ENCODE measurements around the gene ADH7.

- TF ChIP-seq, protein P1, sequence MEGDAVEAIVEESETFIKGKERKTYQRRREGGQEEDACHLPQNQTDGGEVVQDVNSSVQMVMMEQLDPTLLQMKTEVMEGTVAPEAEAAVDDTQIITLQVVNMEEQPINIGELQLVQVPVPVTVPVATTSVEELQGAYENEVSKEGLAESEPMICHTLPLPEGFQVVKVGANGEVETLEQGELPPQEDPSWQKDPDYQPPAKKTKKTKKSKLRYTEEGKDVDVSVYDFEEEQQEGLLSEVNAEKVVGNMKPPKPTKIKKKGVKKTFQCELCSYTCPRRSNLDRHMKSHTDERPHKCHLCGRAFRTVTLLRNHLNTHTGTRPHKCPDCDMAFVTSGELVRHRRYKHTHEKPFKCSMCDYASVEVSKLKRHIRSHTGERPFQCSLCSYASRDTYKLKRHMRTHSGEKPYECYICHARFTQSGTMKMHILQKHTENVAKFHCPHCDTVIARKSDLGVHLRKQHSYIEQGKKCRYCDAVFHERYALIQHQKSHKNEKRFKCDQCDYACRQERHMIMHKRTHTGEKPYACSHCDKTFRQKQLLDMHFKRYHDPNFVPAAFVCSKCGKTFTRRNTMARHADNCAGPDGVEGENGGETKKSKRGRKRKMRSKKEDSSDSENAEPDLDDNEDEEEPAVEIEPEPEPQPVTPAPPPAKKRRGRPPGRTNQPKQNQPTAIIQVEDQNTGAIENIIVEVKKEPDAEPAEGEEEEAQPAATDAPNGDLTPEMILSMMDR (IDR thresholded peaks at IDR 0.05; ENCODE audit: low read length): no peak
- no peak for TF ChIP-seq EZH2 (IDR thresholded peaks at IDR 0.05; ENCODE audit: borderline replicate concordance, low read length)
These were observed 1.3 kb upstream of the ADH7 start for GRCh38 chr4:99436462-99436861.
